Liver (tissue), 9 donors: ENCODE measurements around the gene DAP3. TPM values are rescaled to one million over a fixed set of nuclear protein-coding genes. Genes with fewer than 3 reads are reported as not detected.
"Not testable (repeated sequence)": the region's sequence is repeated elsewhere in the genome, so short reads cannot be mapped to it uniquely, and the experiment has no call there.

Experiments used
- DNase-seq: peaks from one replicate; pipeline ENCODE4 v3.0.0-alpha.2; 2017; ENCODE audit warnings: low spot score
- H3K27ac ChIP-seq, 2 donors: one replicate each; pipeline ENCODE4 v1.7.0; 2013; ENCODE audit warnings: inconsistent platforms in 2 of 2, low read length in 2 of 2, control low read depth in 1 of 2, low read depth in 1 of 2, mild to moderate bottlenecking in 1 of 2
- H3K27me3 ChIP-seq, 4 donors: one replicate each; pipeline versions ENCODE4 v1.6.1 to v1.7.0; 2013; ENCODE audit warnings: low read length in 3 of 4, inconsistent platforms in 1 of 4, mild to moderate bottlenecking in 1 of 4, moderate library complexity in 1 of 4; ENCODE audit not compliant: control insufficient read depth in 4 of 4, insufficient read depth in 4 of 4
- H3K36me3 ChIP-seq, 4 donors: one replicate each; pipeline versions ENCODE4 v1.6.1 to v1.7.0; 2013; ENCODE audit warnings: low read length in 3 of 4, mild to moderate bottlenecking in 3 of 4, low read depth in 1 of 4, moderate library complexity in 1 of 4; ENCODE audit not compliant: control insufficient read depth in 4 of 4, insufficient read depth in 3 of 4
- H3K4me1 ChIP-seq, 4 donors: one replicate each; pipeline versions ENCODE4 v1.6.1 to v1.7.0; 2013; ENCODE audit warnings: low read length in 3 of 4, mild to moderate bottlenecking in 3 of 4, moderate library complexity in 1 of 4; ENCODE audit not compliant: control insufficient read depth in 4 of 4, insufficient read depth in 4 of 4
- H3K4me3 ChIP-seq, 3 donors: one replicate each; pipeline versions ENCODE4 v1.6.1 to v1.7.0; 2013; ENCODE audit warnings: low read length in 3 of 3, control low read depth in 1 of 3, low read depth in 1 of 3, mild to moderate bottlenecking in 1 of 3
- H3K9ac ChIP-seq, 2 donors: one replicate each; pipeline ENCODE4 v1.7.0; 2013; ENCODE audit warnings: low read length in 2 of 2, mild to moderate bottlenecking in 2 of 2, moderate library complexity in 2 of 2, control low read depth in 1 of 2, low read depth in 1 of 2
- H3K9me3 ChIP-seq, 4 donors: one replicate each; pipeline versions ENCODE4 v1.6.1 to v1.7.0; 2013; ENCODE audit warnings: low read length in 3 of 4; ENCODE audit not compliant: control insufficient read depth in 4 of 4
- EGR1 ChIP-seq, 2 donors: IDR thresholded peaks; 2 replicates each; pipeline ENCODE4 v1.6.1; 2016 to 2018; ENCODE audit warnings: antibody characterized with exemption in 2 of 2, low read depth in 2 of 2
- FOXA1 ChIP-seq: IDR thresholded peaks from 2 replicates; pipeline ENCODE4 v1.6.1; 2016; ENCODE audit warnings: antibody characterized with exemption
- FOXA2 ChIP-seq: IDR thresholded peaks from 2 replicates; pipeline ENCODE4 v1.6.1; 2016; ENCODE audit warnings: antibody characterized with exemption
- GABPA ChIP-seq, 2 donors: IDR thresholded peaks in 1 of 2; conservative IDR thresholded peaks in 1 of 2; 2 replicates each; pipeline ENCODE4 v1.6.1; 2016; ENCODE audit warnings: antibody characterized with exemption in 2 of 2, mild to moderate bottlenecking in 1 of 2, moderate library complexity in 1 of 2
- HNF4A ChIP-seq, 2 donors: conservative IDR thresholded peaks; 2 replicates each; pipeline ENCODE4 v1.6.1; 2016; ENCODE audit warnings: antibody characterized with exemption in 2 of 2, mild to moderate bottlenecking in 2 of 2
- HNF4G ChIP-seq: IDR thresholded peaks from 2 replicates; pipeline ENCODE4 v1.6.1; 2016; ENCODE audit warnings: antibody characterized with exemption
- NR2F2 ChIP-seq: IDR thresholded peaks from 2 replicates; pipeline ENCODE4 v1.6.1; 2016; ENCODE audit warnings: antibody characterized with exemption
- RAD21 ChIP-seq, 2 donors: IDR thresholded peaks; 2 replicates each; pipeline ENCODE4 v1.6.1; 2016; ENCODE audit warnings: antibody characterized with exemption in 2 of 2, mild to moderate bottlenecking in 2 of 2
- RXRA ChIP-seq, 2 donors: IDR thresholded peaks; 2 replicates each; pipeline ENCODE4 v1.6.1; 2017 to 2018; ENCODE audit warnings: antibody characterized with exemption in 2 of 2, mild to moderate bottlenecking in 1 of 2
- SP1 ChIP-seq: IDR thresholded peaks from 2 replicates; pipeline ENCODE4 v1.6.1; 2018; ENCODE audit warnings: antibody characterized with exemption, mild to moderate bottlenecking
- TAF1 ChIP-seq: conservative IDR thresholded peaks from 2 replicates; pipeline ENCODE4 v1.6.1; 2016; ENCODE audit warnings: antibody characterized with exemption, mild to moderate bottlenecking
- WGBS: extraction: QIAGEN DNeasy Blood & Tissue Kit; methylation state at CpG from one replicate; pipeline ENCODE4 v1.1.7; 2013; 5-methylcytosine and 5-hydroxymethylcytosine counted together
- polyA plus RNA-seq, 2 donors: library from polyadenylated mRNA; stranded (reverse) in 1 of 2; unstranded in 1 of 2; fragments of 200-250 nt in 1 of 2; fragments of >200 nt in 1 of 2; fragmentation: Nextera tagmentation in 1 of 2; extraction: Ambion mirVana in 1 of 2; gene quantifications; one replicate each; pipeline versions ENCODE4 v1.2.1 to v1.2.3, GENCODE V29; 2013 to 2015
- total RNA-seq, 2 donors: library from RNA; depleted of rRNA; stranded (reverse); fragments of >200 nt; gene quantifications; one replicate each; pipeline ENCODE4 v1.2.3, GENCODE V29; 2014
- TF ChIP-seq, protein P1 (sequence below): fragments of 150-350 bp; IDR thresholded peaks from 2 replicates; pipeline ENCODE4 v1.5.1; 2017; ENCODE audit warnings: improper control_type of control experiment, low read depth, low read length; ENCODE audit not compliant: missing input control
- TF ChIP-seq, protein P2 (sequence below): IDR thresholded peaks from 2 replicates; pipeline ENCODE4 v1.6.1; 2016; ENCODE audit warnings: antibody characterized with exemption, mild to moderate bottlenecking
- TF ChIP-seq, protein P3 (sequence below): IDR thresholded peaks from 2 replicates; pipeline ENCODE4 v1.6.1; 2016; ENCODE audit warnings: antibody characterized with exemption
- TF ChIP-seq, protein P4 (sequence below): IDR thresholded peaks from 2 replicates; pipeline ENCODE4 v1.6.1; 2016; ENCODE audit warnings: antibody characterized with exemption
- TF ChIP-seq, protein P5 (sequence below): IDR thresholded peaks from 2 replicates; pipeline ENCODE4 v1.6.1; 2016; ENCODE audit warnings: antibody characterized with exemption
- donor health status: healthy.
- donor health status: healthy.
- donor health status: healthy.
- donor health status: healthy.
- donor health status: healthy.

Gene DAP3
- total and polyA plus RNA-seq, 4 donors: 43.1 to 59.3 (median 57.3) TPM

DNA sequence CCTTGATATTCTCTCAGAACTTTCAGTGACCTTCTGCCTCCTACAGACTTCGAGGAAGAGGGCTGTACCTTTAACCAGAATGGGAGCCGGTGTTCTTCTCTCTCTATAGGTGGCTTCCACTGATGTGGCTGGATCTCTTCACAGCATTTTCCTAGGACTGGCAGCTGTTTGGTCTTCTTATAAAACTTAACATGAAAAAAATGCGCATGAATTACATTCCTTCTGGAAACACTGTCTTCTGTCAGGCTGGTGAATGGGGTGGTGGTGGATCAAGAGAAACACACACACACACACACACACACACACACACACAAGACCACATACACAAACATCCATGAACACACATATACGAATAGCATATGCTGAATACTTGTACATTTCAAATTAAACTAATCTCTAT, 27.7 kb upstream of the DAP3 start:
- H3K36me3 ChIP-seq: peaks cover 16 to 56% (median 38%) of the 10 kb centered on the region in 4 donors

DNA sequence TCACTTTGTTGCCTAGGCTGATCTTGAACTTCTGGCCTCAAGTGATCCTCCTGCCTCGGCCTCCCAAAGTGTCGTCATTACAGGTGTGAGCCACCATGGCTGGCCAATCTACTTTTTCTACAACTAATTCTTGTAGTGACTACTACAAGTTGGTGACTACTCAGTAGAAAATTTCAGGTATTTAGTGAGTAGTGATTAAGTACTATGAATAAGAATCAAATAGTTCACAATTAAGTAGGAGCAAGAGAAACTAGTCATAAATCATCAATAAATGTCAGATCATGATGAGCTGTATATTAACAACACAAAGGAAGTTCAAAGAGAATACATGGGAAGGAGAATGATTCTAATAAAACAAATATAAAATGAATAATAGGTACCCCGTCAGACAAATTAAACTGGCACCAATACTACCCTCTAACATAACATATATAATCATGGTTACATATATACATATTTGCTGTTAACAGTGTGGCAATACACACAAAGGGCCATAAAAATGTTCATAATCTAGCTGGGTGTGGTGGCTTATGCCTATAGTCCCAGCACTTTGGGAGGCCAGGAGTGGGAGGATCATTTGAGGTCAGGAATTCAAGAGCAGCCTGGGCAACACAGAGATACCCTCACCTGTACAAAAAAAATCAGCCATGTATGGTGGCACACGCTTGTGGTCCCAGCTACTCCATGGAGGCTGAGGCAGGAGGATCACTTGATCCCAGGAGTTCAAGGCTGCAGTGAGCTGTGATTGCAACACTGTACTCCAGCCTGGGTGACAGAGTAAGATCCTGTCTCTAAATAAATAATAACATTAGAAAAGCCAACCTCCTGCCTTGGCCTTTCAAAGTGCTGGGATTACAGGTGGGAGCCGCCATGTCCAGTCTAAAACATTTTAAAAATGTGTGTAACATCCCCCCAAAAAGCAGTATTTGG, 19.4 kb upstream of the DAP3 start:
- Histone ChIP-seq H3K27me3 (no peaks in the 10 kb centered on the region), H3K36me3 (peaks cover 13 to 64% (median 47%) of the 10 kb centered on the region in 4 donors), H3K4me1 (peaks cover 0 to 11% (median 2%) of the 10 kb centered on the region in 4 donors), H3K9me3 (no peaks in the 10 kb centered on the region), H3K27ac (no peak overlapping the region), H3K9ac (no peak overlapping the region), H3K4me3 (no peak overlapping the region)
- TF ChIP-seq, protein P1, sequence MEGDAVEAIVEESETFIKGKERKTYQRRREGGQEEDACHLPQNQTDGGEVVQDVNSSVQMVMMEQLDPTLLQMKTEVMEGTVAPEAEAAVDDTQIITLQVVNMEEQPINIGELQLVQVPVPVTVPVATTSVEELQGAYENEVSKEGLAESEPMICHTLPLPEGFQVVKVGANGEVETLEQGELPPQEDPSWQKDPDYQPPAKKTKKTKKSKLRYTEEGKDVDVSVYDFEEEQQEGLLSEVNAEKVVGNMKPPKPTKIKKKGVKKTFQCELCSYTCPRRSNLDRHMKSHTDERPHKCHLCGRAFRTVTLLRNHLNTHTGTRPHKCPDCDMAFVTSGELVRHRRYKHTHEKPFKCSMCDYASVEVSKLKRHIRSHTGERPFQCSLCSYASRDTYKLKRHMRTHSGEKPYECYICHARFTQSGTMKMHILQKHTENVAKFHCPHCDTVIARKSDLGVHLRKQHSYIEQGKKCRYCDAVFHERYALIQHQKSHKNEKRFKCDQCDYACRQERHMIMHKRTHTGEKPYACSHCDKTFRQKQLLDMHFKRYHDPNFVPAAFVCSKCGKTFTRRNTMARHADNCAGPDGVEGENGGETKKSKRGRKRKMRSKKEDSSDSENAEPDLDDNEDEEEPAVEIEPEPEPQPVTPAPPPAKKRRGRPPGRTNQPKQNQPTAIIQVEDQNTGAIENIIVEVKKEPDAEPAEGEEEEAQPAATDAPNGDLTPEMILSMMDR: no peak
- TF ChIP-seq HNF4G (no peak), RXRA (IDR thresholded peaks at IDR 0.05) (no peak), FOXA2 (no peak), RAD21 (IDR thresholded peaks at IDR 0.05) (no peak), EGR1 (IDR thresholded peaks at IDR 0.05; ENCODE audit: low read depth in 2 of 2) (no peak), NR2F2 (no peak)
- 96% methylated on average over 5 of the region's 5 CpGs for WGBS
- DNase-seq: no peak

More for the DNA sequence above, 27.7 kb upstream of the DAP3 start:
- H3K9me3 ChIP-seq, H3K27ac ChIP-seq, DNase-seq, H3K4me3 ChIP-seq, H3K4me1 ChIP-seq, H3K9ac ChIP-seq, H3K27me3 ChIP-seq: not testable (repeated sequence)
- WGBS: 93% methylated on average over 3 of the region's 4 CpGs

DNA sequence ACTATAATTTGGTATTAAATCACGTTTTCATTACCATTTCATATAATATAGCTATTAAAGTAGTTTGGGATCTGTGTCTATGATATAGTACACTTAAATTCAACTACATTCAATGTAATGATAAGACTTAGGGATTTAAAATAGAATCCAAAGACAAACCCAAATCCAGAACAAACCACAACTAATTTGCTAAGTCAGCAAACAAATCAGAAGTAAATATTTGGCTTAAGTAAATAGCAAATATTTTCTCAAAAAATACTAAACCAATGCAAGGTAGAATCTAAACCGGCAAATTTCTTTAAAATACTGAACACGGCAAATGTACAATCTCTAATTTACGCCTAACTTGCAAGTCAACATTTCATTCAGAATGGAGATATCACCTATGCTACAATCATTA, 17.1 kb upstream of the DAP3 start:
- Histone ChIP-seq H3K4me3 (no peak overlapping the region), H3K27ac (no peak overlapping the region), H3K9ac (no peak overlapping the region), H3K36me3 (peaks cover 12 to 69% (median 55%) of the 10 kb centered on the region in 4 donors), H3K27me3 (no peaks in the 10 kb centered on the region), H3K9me3 (no peaks in the 10 kb centered on the region), H3K4me1 (peaks cover 0 to 11% (median 2%) of the 10 kb centered on the region in 4 donors)
- DNase-seq: no peak
- WGBS: 65% methylated on average over 4 of the region's 4 CpGs
- TF ChIP-seq GABPA (IDR thresholded peaks at IDR 0.05 in 1 of 2, conservative IDR thresholded peaks at IDR 0.05 in 1 of 2) (no peak), FOXA2 (no peak), EGR1 (IDR thresholded peaks at IDR 0.05; ENCODE audit: low read depth in 2 of 2) (no peak), SP1 (no peak), NR2F2 (no peak), HNF4A (conservative IDR thresholded peaks at IDR 0.05) (no peak), FOXA1 (no peak), RAD21 (IDR thresholded peaks at IDR 0.05) (no peak), RXRA (IDR thresholded peaks at IDR 0.05) (no peak), TAF1 (no peak), HNF4G (no peak)
- TF ChIP-seq, protein P1: no peak
- TF ChIP-seq, protein P2, sequence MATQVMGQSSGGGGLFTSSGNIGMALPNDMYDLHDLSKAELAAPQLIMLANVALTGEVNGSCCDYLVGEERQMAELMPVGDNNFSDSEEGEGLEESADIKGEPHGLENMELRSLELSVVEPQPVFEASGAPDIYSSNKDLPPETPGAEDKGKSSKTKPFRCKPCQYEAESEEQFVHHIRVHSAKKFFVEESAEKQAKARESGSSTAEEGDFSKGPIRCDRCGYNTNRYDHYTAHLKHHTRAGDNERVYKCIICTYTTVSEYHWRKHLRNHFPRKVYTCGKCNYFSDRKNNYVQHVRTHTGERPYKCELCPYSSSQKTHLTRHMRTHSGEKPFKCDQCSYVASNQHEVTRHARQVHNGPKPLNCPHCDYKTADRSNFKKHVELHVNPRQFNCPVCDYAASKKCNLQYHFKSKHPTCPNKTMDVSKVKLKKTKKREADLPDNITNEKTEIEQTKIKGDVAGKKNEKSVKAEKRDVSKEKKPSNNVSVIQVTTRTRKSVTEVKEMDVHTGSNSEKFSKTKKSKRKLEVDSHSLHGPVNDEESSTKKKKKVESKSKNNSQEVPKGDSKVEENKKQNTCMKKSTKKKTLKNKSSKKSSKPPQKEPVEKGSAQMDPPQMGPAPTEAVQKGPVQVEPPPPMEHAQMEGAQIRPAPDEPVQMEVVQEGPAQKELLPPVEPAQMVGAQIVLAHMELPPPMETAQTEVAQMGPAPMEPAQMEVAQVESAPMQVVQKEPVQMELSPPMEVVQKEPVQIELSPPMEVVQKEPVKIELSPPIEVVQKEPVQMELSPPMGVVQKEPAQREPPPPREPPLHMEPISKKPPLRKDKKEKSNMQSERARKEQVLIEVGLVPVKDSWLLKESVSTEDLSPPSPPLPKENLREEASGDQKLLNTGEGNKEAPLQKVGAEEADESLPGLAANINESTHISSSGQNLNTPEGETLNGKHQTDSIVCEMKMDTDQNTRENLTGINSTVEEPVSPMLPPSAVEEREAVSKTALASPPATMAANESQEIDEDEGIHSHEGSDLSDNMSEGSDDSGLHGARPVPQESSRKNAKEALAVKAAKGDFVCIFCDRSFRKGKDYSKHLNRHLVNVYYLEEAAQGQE: no peak
- TF ChIP-seq, protein P3, sequence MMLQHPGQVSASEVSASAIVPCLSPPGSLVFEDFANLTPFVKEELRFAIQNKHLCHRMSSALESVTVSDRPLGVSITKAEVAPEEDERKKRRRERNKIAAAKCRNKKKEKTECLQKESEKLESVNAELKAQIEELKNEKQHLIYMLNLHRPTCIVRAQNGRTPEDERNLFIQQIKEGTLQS: no peak
- TF ChIP-seq, protein P4, sequence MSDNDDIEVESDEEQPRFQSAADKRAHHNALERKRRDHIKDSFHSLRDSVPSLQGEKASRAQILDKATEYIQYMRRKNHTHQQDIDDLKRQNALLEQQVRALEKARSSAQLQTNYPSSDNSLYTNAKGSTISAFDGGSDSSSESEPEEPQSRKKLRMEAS: no peak
- TF ChIP-seq, protein P5, sequence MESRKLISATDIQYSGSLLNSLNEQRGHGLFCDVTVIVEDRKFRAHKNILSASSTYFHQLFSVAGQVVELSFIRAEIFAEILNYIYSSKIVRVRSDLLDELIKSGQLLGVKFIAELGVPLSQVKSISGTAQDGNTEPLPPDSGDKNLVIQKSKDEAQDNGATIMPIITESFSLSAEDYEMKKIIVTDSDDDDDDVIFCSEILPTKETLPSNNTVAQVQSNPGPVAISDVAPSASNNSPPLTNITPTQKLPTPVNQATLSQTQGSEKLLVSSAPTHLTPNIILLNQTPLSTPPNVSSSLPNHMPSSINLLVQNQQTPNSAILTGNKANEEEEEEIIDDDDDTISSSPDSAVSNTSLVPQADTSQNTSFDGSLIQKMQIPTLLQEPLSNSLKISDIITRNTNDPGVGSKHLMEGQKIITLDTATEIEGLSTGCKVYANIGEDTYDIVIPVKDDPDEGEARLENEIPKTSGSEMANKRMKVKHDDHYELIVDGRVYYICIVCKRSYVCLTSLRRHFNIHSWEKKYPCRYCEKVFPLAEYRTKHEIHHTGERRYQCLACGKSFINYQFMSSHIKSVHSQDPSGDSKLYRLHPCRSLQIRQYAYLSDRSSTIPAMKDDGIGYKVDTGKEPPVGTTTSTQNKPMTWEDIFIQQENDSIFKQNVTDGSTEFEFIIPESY: no peak
